SK-N-SH treated with all-trans-retinoic acid at 6 μM for 48 hours (cell line): Measurements from ENCODE around the gene OSTC.

Source experiments
- ATAC-seq: fragments of 200-7000 bp; cut with Tn5 transposase; 3 replicates; pipeline ENCODE4 v1.9.1; 2020; ENCODE audit warnings: mild to moderate bottlenecking, moderate library complexity
- ARNTL ChIP-seq: fragments of 450-650 bp; formaldehyde crosslinking; IDR thresholded peaks from 2 replicates; pipeline ENCODE4 v1.5.0; 2020; ENCODE audit warnings: low read depth, mild to moderate bottlenecking, moderate library complexity, borderline replicate concordance
- BACH2 ChIP-seq: fragments of 250-450 bp; sonication (Bioruptor Pico); IDR thresholded peaks from 2 replicates; pipeline ENCODE4 v1.9.0; 2021; ENCODE audit warnings: mild to moderate bottlenecking, borderline replicate concordance
- CSDC2 ChIP-seq: fragments of 250-450 bp; sonication (Bioruptor Pico); IDR thresholded peaks from 2 replicates; pipeline ENCODE4 v1.5.0; 2020; ENCODE audit warnings: mild to moderate bottlenecking, moderate library complexity
- ESRRG ChIP-seq: fragments of 250-450 bp; sonication (Bioruptor Pico); IDR thresholded peaks from 2 replicates; pipeline ENCODE4 v1.6.1; 2021; ENCODE audit warnings: mild to moderate bottlenecking
- GLIS3 ChIP-seq: fragments of 250-450 bp; sonication (Bioruptor Pico); IDR thresholded peaks from 2 replicates; pipeline ENCODE4 v1.5.0; 2020; ENCODE audit warnings: mild to moderate bottlenecking, moderate library complexity
- ISL1 ChIP-seq: fragments of 250-450 bp; sonication (Bioruptor Pico); IDR thresholded peaks from 2 replicates; pipeline ENCODE4 v2.1.2; 2022; ENCODE audit warnings: mild to moderate bottlenecking, moderate library complexity
- OSR1 ChIP-seq: fragments of 250-450 bp; sonication (Bioruptor Pico); IDR thresholded peaks from 2 replicates; pipeline ENCODE4 v1.8.0; 2022; ENCODE audit warnings: moderate library complexity, mild to moderate bottlenecking, inconsistent platforms
- POU6F1 ChIP-seq: fragments of 250-450 bp; sonication (Bioruptor Pico); IDR thresholded peaks from 2 replicates; pipeline ENCODE4 v1.8.0; 2021; ENCODE audit warnings: low read depth, mild to moderate bottlenecking, moderate library complexity, borderline replicate concordance
- PPARA ChIP-seq: fragments of 250-450 bp; sonication (Bioruptor Pico); IDR thresholded peaks from 2 replicates; pipeline ENCODE4 v1.5.0; 2020; ENCODE audit warnings: mild to moderate bottlenecking, borderline replicate concordance
- RARB ChIP-seq: fragments of 250-450 bp; sonication (Bioruptor Pico); IDR thresholded peaks from 2 replicates; pipeline ENCODE4 v1.8.0; 2021; ENCODE audit warnings: mild to moderate bottlenecking, moderate library complexity
- SNAI2 ChIP-seq: fragments of 250-450 bp; sonication (Bioruptor Pico); IDR thresholded peaks from 2 replicates; pipeline ENCODE4 v1.5.0; 2020; ENCODE audit warnings: mild to moderate bottlenecking, moderate library complexity
- TCF4 ChIP-seq: fragments of 250-450 bp; sonication (Bioruptor Pico); IDR thresholded peaks from 2 replicates; pipeline ENCODE4 v1.8.0; 2021; ENCODE audit warnings: mild to moderate bottlenecking, moderate library complexity, borderline replicate concordance
- TOX ChIP-seq: fragments of 250-450 bp; sonication (Bioruptor Pico); IDR thresholded peaks from 2 replicates; pipeline ENCODE4 v1.8.0; 2021; ENCODE audit warnings: mild to moderate bottlenecking, moderate library complexity, borderline replicate concordance
- TSHZ2 ChIP-seq: fragments of 250-450 bp; sonication (Bioruptor Pico); IDR thresholded peaks from 2 replicates; pipeline ENCODE4 v1.5.0; 2020; ENCODE audit warnings: mild to moderate bottlenecking, moderate library complexity
- ZC3H10 ChIP-seq: fragments of 250-450 bp; sonication (Bioruptor Pico); IDR thresholded peaks from 2 replicates; pipeline ENCODE4 v1.5.1; 2021; ENCODE audit warnings: mild to moderate bottlenecking, moderate library complexity
- ZFP3 ChIP-seq: fragments of 250-450 bp; sonication (Bioruptor Pico); IDR thresholded peaks from 2 replicates; pipeline ENCODE4 v1.5.0; 2020; ENCODE audit warnings: mild to moderate bottlenecking, moderate library complexity
- ZFP30 ChIP-seq: fragments of 450-650 bp; formaldehyde crosslinking; IDR thresholded peaks from 2 replicates; pipeline ENCODE4 v1.5.0; 2022; ENCODE audit warnings: mild to moderate bottlenecking, moderate library complexity
- ZNF70 ChIP-seq: fragments of 450-650 bp; formaldehyde crosslinking; IDR thresholded peaks from 2 replicates; pipeline ENCODE4 v1.5.0; 2020; ENCODE audit warnings: mild to moderate bottlenecking, moderate library complexity
- ZNF8 ChIP-seq: fragments of 450-650 bp; formaldehyde crosslinking; IDR thresholded peaks from 2 replicates; pipeline ENCODE4 v1.5.0; 2020; ENCODE audit warnings: mild to moderate bottlenecking, moderate library complexity
- TF ChIP-seq, protein P1 (sequence below): fragments of 250-450 bp; sonication (Bioruptor Pico); IDR thresholded peaks from 2 replicates; pipeline ENCODE4 v1.5.1; 2021; ENCODE audit warnings: mild to moderate bottlenecking, moderate library complexity
- TF ChIP-seq, protein P2 (sequence below): fragments of 250-450 bp; sonication (Bioruptor Pico); IDR thresholded peaks from 2 replicates; pipeline ENCODE4 v1.5.1; 2020; ENCODE audit warnings: low read depth, mild to moderate bottlenecking, moderate library complexity
- TF ChIP-seq, protein P3 (sequence below): fragments of 250-450 bp; sonication (Bioruptor Pico); IDR thresholded peaks from 2 replicates; pipeline ENCODE4 v1.8.0; 2020; ENCODE audit warnings: mild to moderate bottlenecking, moderate library complexity, borderline replicate concordance

The OSTC gene

GRCh38 chr4:108628411-108628810 lies 22.0 kb upstream of the OSTC start:
- TF ChIP-seq GLIS3 (CRISPR knock-in tag), result no peak
- peak; percentile 42; the same call in 2 of the 3 replicates for ATAC-seq

- no peak for ATAC-seq
- TF ChIP-seq GLIS3 (CRISPR knock-in tag) (no peak), ZFP30 (no peak), SNAI2 (CRISPR knock-in tag) (no peak), TSHZ2 (no peak), ZNF8 (no peak), CSDC2 (CRISPR knock-in tag) (no peak), ZFP3 (CRISPR knock-in tag) (no peak), PPARA (CRISPR knock-in tag) (no peak), TOX (no peak), BACH2 (CRISPR knock-in tag) (no peak), RARB (CRISPR knock-in tag) (no peak), OSR1 (CRISPR knock-in tag) (no peak), TCF4 (CRISPR knock-in tag) (no peak), ZNF70 (CRISPR knock-in tag) (no peak), ZC3H10 (no peak), ISL1 (no peak)
- TF ChIP-seq, protein P1, sequence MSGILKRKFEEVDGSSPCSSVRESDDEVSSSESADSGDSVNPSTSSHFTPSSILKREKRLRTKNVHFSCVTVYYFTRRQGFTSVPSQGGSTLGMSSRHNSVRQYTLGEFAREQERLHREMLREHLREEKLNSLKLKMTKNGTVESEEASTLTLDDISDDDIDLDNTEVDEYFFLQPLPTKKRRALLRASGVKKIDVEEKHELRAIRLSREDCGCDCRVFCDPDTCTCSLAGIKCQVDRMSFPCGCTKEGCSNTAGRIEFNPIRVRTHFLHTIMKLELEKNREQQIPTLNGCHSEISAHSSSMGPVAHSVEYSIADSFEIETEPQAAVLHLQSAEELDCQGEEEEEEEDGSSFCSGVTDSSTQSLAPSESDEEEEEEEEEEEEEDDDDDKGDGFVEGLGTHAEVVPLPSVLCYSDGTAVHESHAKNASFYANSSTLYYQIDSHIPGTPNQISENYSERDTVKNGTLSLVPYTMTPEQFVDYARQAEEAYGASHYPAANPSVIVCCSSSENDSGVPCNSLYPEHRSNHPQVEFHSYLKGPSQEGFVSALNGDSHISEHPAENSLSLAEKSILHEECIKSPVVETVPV (CRISPR knock-in tag), result no peak
- TF ChIP-seq, protein P2, sequence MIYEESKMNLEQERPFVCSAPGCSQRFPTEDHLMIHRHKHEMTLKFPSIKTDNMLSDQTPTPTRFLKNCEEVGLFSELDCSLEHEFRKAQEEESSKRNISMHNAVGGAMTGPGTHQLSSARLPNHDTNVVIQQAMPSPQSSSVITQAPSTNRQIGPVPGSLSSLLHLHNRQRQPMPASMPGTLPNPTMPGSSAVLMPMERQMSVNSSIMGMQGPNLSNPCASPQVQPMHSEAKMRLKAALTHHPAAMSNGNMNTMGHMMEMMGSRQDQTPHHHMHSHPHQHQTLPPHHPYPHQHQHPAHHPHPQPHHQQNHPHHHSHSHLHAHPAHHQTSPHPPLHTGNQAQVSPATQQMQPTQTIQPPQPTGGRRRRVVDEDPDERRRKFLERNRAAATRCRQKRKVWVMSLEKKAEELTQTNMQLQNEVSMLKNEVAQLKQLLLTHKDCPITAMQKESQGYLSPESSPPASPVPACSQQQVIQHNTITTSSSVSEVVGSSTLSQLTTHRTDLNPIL (CRISPR knock-in tag), result no peak
These were observed 15.2 kb upstream of the OSTC start for GRCh38 chr4:108635070-108635655.

DNA sequence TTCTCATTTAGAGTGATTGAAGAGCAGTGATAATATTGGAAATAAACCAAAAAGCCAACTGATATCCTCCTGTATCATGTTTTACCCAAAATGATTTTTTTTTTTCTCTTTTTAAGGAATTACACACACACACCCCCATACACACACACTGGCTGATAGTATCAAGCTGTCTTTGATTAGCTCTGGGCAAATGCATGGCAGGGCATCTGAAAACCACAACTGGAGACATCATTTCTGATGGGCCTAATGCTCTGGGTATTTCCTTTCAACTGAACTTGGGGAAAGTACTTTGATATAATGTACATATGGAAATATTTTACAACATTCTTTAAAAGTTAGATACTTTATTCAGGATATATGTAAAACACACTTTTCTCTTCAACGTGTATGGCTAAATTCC lies 14.2 kb upstream of the OSTC start:
- peak; percentile 92 for ATAC-seq
- TF ChIP-seq, protein P3, sequence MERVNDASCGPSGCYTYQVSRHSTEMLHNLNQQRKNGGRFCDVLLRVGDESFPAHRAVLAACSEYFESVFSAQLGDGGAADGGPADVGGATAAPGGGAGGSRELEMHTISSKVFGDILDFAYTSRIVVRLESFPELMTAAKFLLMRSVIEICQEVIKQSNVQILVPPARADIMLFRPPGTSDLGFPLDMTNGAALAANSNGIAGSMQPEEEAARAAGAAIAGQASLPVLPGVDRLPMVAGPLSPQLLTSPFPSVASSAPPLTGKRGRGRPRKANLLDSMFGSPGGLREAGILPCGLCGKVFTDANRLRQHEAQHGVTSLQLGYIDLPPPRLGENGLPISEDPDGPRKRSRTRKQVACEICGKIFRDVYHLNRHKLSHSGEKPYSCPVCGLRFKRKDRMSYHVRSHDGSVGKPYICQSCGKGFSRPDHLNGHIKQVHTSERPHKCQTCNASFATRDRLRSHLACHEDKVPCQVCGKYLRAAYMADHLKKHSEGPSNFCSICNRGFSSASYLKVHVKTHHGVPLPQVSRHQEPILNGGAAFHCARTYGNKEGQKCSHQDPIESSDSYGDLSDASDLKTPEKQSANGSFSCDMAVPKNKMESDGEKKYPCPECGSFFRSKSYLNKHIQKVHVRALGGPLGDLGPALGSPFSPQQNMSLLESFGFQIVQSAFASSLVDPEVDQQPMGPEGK (CRISPR knock-in tag), result no peak
- TF ChIP-seq ZFP30 (no peak), RARB (CRISPR knock-in tag) (no peak), ESRRG (CRISPR knock-in tag) (no peak)

DNA sequence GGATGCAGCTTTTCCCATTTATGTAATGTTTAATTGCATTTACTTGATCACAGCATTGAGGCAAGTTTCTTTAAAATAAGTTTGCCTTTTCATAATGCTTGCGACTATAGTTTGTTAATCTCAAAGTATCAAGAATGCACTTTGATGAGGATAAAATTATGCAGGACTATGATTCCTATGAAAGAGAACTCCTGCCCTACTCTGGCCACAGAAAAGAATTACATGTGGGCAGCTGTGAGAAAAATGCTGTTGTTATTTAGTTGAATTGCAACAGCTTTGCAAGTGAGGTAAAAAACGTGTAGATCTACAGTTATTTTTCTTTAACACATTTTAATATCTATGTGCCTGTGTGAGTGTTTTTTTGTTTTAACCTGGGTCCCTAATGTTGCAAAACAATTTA lies 12.5 kb upstream of the OSTC start:
- TF ChIP-seq ZNF8 (no peak), ISL1 (no peak), ESRRG (CRISPR knock-in tag) (no peak), RARB (CRISPR knock-in tag) (no peak), ZFP3 (CRISPR knock-in tag) (no peak), ARNTL (CRISPR knock-in tag) (no peak), CSDC2 (CRISPR knock-in tag) (no peak), GLIS3 (CRISPR knock-in tag) (no peak), POU6F1 (no peak), ZFP30 (no peak), TCF4 (CRISPR knock-in tag) (no peak), OSR1 (CRISPR knock-in tag) (no peak), ZC3H10 (no peak)
- TF ChIP-seq, protein P1 (CRISPR knock-in tag), result no peak
- TF ChIP-seq, protein P2 (CRISPR knock-in tag), result no peak
- ATAC-seq, result peak; percentile 36; the same call in 1 of the 3 replicates
